Measurements from ENCODE around the gene CEP63.

- TF ChIP-seq CTCF (IDR thresholded peaks at IDR 0.05; ENCODE audit: low read depth, low read length) (no peak), MAX (IDR thresholded peaks at IDR 0.05; ENCODE audit: low read depth, low read length) (no peak), POLR2A (IDR thresholded peaks at IDR 0.05; ENCODE audit: extremely low read depth, insufficient read length) (no peak), MYC (IDR thresholded peaks at IDR 0.05; ENCODE audit: low read depth, low read length) (no peak)
Observed at GRCh38 chr3:134607054-134608022, 121.5 kb downstream of the CEP63 start.

Measured in NB4 (cell line).